Retinal pigment epithelial cell (primary cell): Measurements from ENCODE around the gene CPEB4.
A peak's percentile ranks its signal among the peaks of the same experiment; 100 is the strongest.

ENCODE experiments used
- DNase-seq: peaks from one replicate; pipeline ENCODE4 v3.0.0-alpha.2; 2010; ENCODE audit warnings: low read depth
- H3K4me3 ChIP-seq: 2 replicates; pipeline ENCODE4 v1.5.1; 2011; ENCODE audit warnings: mild to moderate bottlenecking, low read length, control low read depth, moderate library complexity
- TF ChIP-seq, protein P1 (sequence below): conservative IDR thresholded peaks from 2 replicates; pipeline ENCODE4 v1.5.1; 2011; ENCODE audit warnings: low read depth, low read length, control low read depth, inconsistent platforms

CPEB4 gene

DNA sequence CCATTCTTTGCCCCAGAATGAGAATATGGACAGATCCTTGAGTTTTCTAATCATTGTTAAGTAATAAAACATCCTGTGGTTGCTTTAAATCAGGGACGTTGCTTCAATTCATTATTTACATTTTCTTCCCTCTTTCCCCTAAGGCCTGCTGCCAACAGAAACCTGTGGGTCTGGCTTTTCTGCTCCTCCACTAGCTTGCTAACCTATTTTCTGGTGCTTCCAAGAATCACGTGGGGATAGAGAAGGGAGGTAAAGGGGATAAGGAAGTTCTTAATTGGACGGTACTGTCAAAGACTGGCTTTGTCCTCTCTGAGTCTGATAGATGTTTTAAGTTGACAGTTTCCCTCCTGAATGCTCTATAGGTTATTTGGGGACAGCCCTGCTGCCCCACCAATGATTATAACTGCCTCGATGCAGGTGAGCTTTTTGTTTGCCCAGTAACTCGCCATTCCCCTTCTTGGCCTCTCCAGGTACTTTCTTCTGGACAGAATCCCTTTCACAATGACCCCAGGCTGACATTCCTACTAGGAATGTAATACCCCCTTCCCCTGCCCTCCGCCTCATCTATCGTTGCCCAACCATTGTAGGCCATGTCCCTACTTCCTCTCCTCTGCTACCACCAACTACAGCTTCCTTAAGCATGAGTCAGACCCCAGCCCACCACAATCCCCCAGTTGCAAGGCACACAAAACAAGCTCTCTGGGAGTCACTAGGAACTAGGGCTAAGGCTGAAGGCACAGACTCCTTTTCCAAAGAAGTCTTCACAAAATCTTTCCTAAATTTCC, 19.9 kb upstream of the CPEB4 start:
- TF ChIP-seq, protein P1, sequence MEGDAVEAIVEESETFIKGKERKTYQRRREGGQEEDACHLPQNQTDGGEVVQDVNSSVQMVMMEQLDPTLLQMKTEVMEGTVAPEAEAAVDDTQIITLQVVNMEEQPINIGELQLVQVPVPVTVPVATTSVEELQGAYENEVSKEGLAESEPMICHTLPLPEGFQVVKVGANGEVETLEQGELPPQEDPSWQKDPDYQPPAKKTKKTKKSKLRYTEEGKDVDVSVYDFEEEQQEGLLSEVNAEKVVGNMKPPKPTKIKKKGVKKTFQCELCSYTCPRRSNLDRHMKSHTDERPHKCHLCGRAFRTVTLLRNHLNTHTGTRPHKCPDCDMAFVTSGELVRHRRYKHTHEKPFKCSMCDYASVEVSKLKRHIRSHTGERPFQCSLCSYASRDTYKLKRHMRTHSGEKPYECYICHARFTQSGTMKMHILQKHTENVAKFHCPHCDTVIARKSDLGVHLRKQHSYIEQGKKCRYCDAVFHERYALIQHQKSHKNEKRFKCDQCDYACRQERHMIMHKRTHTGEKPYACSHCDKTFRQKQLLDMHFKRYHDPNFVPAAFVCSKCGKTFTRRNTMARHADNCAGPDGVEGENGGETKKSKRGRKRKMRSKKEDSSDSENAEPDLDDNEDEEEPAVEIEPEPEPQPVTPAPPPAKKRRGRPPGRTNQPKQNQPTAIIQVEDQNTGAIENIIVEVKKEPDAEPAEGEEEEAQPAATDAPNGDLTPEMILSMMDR = no peak
- DNase-seq = peak; percentile 70

DNA sequence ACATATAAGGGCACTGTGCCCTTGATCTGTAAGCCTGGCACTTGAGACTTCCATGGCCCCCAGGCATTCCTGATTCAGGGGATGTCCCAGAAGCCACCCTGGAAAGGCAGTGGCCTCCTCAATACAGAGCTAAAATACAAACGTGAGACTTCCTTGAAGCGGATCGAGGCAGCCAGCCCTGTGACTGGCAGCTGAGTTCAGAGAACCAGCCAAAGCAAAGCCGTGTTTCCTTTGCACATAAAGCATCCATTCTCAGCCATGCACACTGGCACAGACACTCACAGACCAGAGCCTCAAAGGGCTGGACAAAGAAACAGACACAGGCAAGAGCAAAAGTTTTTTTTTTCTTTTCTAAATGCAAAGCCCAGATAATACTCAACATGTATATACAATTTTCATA, 18.8 kb upstream of the CPEB4 start:
- no peak for DNase-seq
- no peak overlapping the region for H3K4me3 ChIP-seq
- TF ChIP-seq, protein P1 = no peak

More for the DNA sequence above, 19.9 kb upstream of the CPEB4 start:
- no peak overlapping the region for H3K4me3 ChIP-seq

DNA sequence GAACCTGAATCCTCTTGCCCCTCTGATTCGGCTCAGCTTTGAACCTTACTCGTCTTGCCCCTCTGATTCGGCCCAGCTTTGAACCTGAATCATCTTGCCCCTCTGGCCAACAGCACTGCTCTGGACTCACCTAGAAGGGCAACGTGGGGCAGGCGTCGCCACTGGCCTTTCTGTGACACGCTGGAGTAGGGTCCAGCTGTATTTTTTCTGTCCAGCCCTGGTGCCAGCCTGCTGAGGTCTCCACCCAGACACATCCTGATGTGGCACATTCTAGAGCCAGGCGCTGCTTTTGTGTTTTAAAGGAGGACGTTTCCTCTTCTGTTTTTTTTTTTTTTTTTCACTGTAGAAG, 15.2 kb upstream of the CPEB4 start:
- TF ChIP-seq, protein P1 = no peak
- no peak for DNase-seq
- no peak overlapping the region for H3K4me3 ChIP-seq

- TF ChIP-seq, protein P1 = no peak
- no peak for DNase-seq
Observed at GRCh38 chr5:173873306-173873922, 14.7 kb upstream of the CPEB4 start.

DNA sequence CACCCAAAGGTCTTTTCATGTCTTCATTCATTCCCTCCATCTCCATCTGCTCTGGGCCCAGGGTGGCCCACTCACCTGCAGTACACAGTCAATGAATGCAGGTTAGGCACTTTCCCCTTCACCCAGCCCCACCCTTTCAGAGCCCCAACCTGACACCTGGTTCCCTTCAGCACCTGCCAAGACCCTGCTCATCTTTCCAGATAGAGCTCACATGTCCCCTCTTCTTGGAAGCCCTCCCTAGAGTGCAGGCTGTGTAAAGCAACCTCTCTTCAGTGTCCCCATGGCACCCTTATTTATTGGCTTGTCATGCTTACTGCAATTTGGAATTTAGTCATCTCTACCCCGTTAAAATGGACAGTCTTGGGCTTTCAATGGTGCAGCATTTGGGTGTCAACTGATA, 13.0 kb upstream of the CPEB4 start:
- DNase-seq = no peak
- no peak overlapping the region for H3K4me3 ChIP-seq
- TF ChIP-seq, protein P1 = no peak

More at GRCh38 chr5:173873306-173873922, 14.7 kb upstream of the CPEB4 start:
- no peak overlapping the region for H3K4me3 ChIP-seq

DNA sequence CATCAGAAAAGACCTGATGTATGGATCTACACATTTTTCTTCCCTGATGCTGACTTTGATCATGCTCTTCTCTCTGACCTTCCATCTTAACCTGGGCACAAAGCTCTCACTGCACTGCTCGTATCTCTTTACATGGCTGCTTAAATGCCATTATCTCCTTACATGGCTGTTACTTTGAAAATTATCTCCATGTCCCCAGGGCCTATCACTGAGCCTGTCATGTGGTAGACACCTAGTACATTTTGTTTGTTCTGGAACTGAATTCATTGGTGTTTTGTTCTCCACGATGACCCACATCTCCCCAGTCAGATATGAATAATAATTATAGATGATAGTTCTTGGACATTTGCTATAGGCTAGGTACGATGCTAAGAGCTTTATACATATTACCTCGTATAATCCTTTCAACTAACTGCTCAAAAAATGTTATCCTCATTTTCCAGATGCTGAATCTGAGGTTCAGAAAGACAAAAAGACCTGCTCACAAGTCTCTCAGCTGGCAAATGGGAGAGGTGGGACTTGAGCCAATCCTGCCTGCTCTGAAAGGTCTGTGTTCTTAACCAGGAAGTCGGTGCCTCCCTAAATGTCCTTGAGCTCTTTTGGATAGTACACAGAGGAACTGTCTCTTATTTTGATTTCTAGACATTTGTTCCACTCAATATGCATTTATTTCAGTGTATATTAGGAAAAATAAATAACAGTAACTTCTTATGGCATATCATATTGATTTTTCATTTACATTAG, 9.8 kb upstream of the CPEB4 start:
- DNase-seq = no peak
- TF ChIP-seq, protein P1 = no peak
- no peak overlapping the region for H3K4me3 ChIP-seq
